K562 (cell line): ENCODE data around the gene ADAM22. TPM values are rescaled to one million over a fixed set of nuclear protein-coding genes. Genes with fewer than 3 reads are reported as not detected.

ENCODE experiments used
- ATAC-seq: fragments of 200-7000 bp; cut with Tn5 transposase; 3 replicates; pipeline ENCODE4 v1.9.1; 2020; ENCODE audit warnings: moderate library complexity
- BruUV-seq: library from RNA; stranded (reverse); fragments of 400-500 nt; replicated peaks from 2 replicates; lab custom pipeline; 2021; lab: Mats Ljungman, UMichigan
- CTCF ChIA-PET: fragments of 300-600 bp; formaldehyde crosslinking; extraction: SDS; loops from one replicate; lab custom pipeline; 2021; ENCODE audit warnings: low intra/inter-chr PET ratio; lab: Yijun Ruan, JAX
- POLR2A ChIA-PET: fragments of 300-600, 350-650 bp; sonication (Branson Sonifier 250); formaldehyde crosslinking; extraction: SDS; loops from one replicate; lab custom pipeline; 2021; ENCODE audit warnings: antibody characterized with exemption, inconsistent platforms; lab: Yijun Ruan, JAX
- DNase-seq, 4 experiments: peaks; one replicate each; pipeline versions ENCODE4 v3.0.0 to v3.0.0-alpha.2; 2011 to 2018; ENCODE audit warnings: low spot score in 3 of 4, mixed read lengths in 3 of 4; ENCODE audit errors: extremely low read depth in 1 of 4
- FAIRE-seq: peaks from 2 replicates; lab custom pipeline; 2011; peaks lifted over from hg19 to GRCh38; lab: Jason Lieb, UNC
- H2AFZ ChIP-seq: 2 replicates; pipeline ENCODE4 v1.6.0; 2011; ENCODE audit warnings: low read depth, low read length, control low read depth, inconsistent platforms
- H3K27ac ChIP-seq: fragments of 200-600 bp; 3 replicates; pipeline ENCODE4 v1.8.0; 2011; ENCODE audit warnings: low read depth, mild to moderate bottlenecking, control low read depth, inconsistent platforms, low read length, moderate library complexity, mixed read lengths; ENCODE audit errors: extremely low read depth
- H3K27me3 ChIP-seq, 2 experiments: fragments of 300-600 bp in 1 of 2; 2 replicates in 1 of 2; 3 replicates in 1 of 2; pipeline versions ENCODE4 v1.6.0 to v1.8.0; 2011; ENCODE audit warnings: inconsistent platforms in 2 of 2, low read length in 2 of 2, mild to moderate bottlenecking in 1 of 2, mixed read lengths in 1 of 2, moderate library complexity in 1 of 2; ENCODE audit not compliant: control insufficient read depth in 2 of 2, insufficient read depth in 2 of 2
- H3K36me3 ChIP-seq: fragments of 300-600 bp; 3 replicates; pipeline ENCODE4 v1.8.0; 2011; ENCODE audit warnings: mild to moderate bottlenecking, low read length, inconsistent platforms; ENCODE audit not compliant: control insufficient read depth, insufficient read depth
- H3K4me1 ChIP-seq, 2 experiments: fragments of 200-600 bp in 1 of 2; replicated peaks in 1 of 2; 2 replicates in 1 of 2; 3 replicates in 1 of 2; pipeline versions ENCODE4 v1.5.1 to v1.8.0; 2011; ENCODE audit warnings: inconsistent platforms in 2 of 2, low read length in 2 of 2, mild to moderate bottlenecking in 1 of 2, mixed read lengths in 1 of 2, moderate library complexity in 1 of 2; ENCODE audit not compliant: control insufficient read depth in 2 of 2, insufficient read depth in 2 of 2
- H3K4me2 ChIP-seq: 2 replicates; pipeline ENCODE4 v1.6.1; 2011; ENCODE audit warnings: low read length, control low read depth, inconsistent platforms, mixed read lengths; ENCODE audit not compliant: insufficient read depth
- H3K4me3 ChIP-seq: fragments of 200-600 bp; sonication (generic), shearing (Covaris generic); 2 replicates; pipeline ENCODE4 v1.5.1; 2016; ENCODE audit warnings: control low read depth, inconsistent platforms
- H3K79me2 ChIP-seq: fragments of 200-600 bp; 3 replicates; pipeline ENCODE4 v1.8.0; 2011; ENCODE audit warnings: low read length, inconsistent platforms; ENCODE audit not compliant: control insufficient read depth, insufficient read depth
- H3K9ac ChIP-seq, 2 experiments: 2 replicates each; pipeline versions ENCODE4 v1.6.0 to v1.6.1; 2011; ENCODE audit warnings: low read depth in 2 of 2, low read length in 2 of 2, control low read depth in 1 of 2, inconsistent platforms in 1 of 2, mild to moderate bottlenecking in 1 of 2, mixed read lengths in 1 of 2; ENCODE audit not compliant: insufficient read depth in 1 of 2
- H3K9me1 ChIP-seq: one replicate; pipeline ENCODE4 v1.6.0; 2011; ENCODE audit warnings: inconsistent platforms, mild to moderate bottlenecking, low read length, moderate library complexity; ENCODE audit not compliant: control insufficient read depth, insufficient read depth
- H3K9me3 ChIP-seq: replicated peaks from 2 replicates; pipeline ENCODE4 v1.5.1; 2011; ENCODE audit warnings: low read depth, low read length, inconsistent platforms; ENCODE audit not compliant: control insufficient read depth, insufficient read depth
- H4K20me1 ChIP-seq: replicated peaks from 2 replicates; pipeline ENCODE4 v1.6.1; 2011; ENCODE audit warnings: low read length, inconsistent platforms, mixed read lengths; ENCODE audit not compliant: control insufficient read depth, insufficient read depth
- PHB ChIP-seq: fragments of 250-450 bp; sonication (Bioruptor Pico); IDR thresholded peaks from 2 replicates; pipeline ENCODE4 v1.5.0; 2021
- WGBS: fragments of 100-300 bp; shearing (Covaris generic); methylation state at CpG from one replicate; pipeline ENCODE4 v1.1.6; 2016; ENCODE audit warnings: low coverage, mixed read lengths; ENCODE audit not compliant: insufficient coverage; ENCODE audit errors: missing lambda C conversion rate; 5-methylcytosine and 5-hydroxymethylcytosine counted together
- in situ Hi-C: fragments of 300-500 bp; cut with MboI; formaldehyde crosslinking; loops from 4 replicates; pipeline ENCODE4 v1.15.0; 2018; ENCODE audit warnings: inconsistent platforms, mixed read lengths
- intact Hi-C: fragments of 100-400 bp; cut with micrococcal nuclease; formaldehyde crosslinking; loops from 2 replicates; pipeline ENCODE4 v1.14.2; 2022
- polyA plus RNA-seq, 8 experiments: library from polyadenylated mRNA; depleted of rRNA in 4 of 8; stranded (reverse) in 5 of 8; unstranded in 3 of 8; fragments of >200 nt; fragmentation: Nextera tagmentation in 2 of 8; fragmentation: Illumina TruSeq in 1 of 8; extraction: Ambion mirVana in 2 of 8; extraction: Trizol in 1 of 8; gene quantifications; 2 replicates each; pipeline versions ENCODE4 v1.2.1 to v1.2.3, GENCODE V29; 2011 to 2014; ENCODE audit warnings: inconsistent platforms in 1 of 8, missing spikeins in 1 of 8
- total RNA-seq, 7 experiments: library from RNA; depleted of rRNA in 6 of 7; stranded (reverse); fragments of >200 nt in 6 of 7; fragmentation: Illumina TruSeq in 2 of 7; extraction: Trizol in 2 of 7; gene quantifications; 2 replicates each; pipeline versions ENCODE4 v1.2.1 to v1.2.3, GENCODE V29; 2011 to 2021; ENCODE audit warnings: low replicate concordance in 1 of 7
- TF ChIP-seq, protein P1 (sequence below), 2 experiments: fragments of 450-650 bp in 1 of 2; sonication (generic) in 1 of 2; formaldehyde crosslinking in 1 of 2; IDR thresholded peaks; 2 replicates each; pipeline versions ENCODE4 v1.7.1 to v1.9.0; 2016 to 2022; ENCODE audit warnings: inconsistent platforms in 1 of 2, mild to moderate bottlenecking in 1 of 2, missing genetic modification reagents in 1 of 2

Gene ADAM22
- total and polyA plus RNA-seq, 9 of the 15 experiments (the other 6 are each of a cell fraction or from before 2014, with no cell fraction given), result 0.01 to 0.58 (median 0.18) TPM

GRCh38 chr7:87885018-87885417 is 49.0 kb upstream of the ADAM22 start:
- no peak; the same call in 2 of the 3 replicates for ATAC-seq
- Histone ChIP-seq H3K9me3 (no peaks in the 10 kb centered on the region), H4K20me1 (no peaks in the 10 kb centered on the region), H3K4me2 (no peak overlapping the region), H3K27me3 (no peaks in the 10 kb centered on the region), H3K9ac (no peak overlapping the region), H3K4me3 (no peak overlapping the region)
- WGBS, result 93% methylated on average over 2 of the region's 2 CpGs
- no peak for DNase-seq
- TF ChIP-seq, protein P1, sequence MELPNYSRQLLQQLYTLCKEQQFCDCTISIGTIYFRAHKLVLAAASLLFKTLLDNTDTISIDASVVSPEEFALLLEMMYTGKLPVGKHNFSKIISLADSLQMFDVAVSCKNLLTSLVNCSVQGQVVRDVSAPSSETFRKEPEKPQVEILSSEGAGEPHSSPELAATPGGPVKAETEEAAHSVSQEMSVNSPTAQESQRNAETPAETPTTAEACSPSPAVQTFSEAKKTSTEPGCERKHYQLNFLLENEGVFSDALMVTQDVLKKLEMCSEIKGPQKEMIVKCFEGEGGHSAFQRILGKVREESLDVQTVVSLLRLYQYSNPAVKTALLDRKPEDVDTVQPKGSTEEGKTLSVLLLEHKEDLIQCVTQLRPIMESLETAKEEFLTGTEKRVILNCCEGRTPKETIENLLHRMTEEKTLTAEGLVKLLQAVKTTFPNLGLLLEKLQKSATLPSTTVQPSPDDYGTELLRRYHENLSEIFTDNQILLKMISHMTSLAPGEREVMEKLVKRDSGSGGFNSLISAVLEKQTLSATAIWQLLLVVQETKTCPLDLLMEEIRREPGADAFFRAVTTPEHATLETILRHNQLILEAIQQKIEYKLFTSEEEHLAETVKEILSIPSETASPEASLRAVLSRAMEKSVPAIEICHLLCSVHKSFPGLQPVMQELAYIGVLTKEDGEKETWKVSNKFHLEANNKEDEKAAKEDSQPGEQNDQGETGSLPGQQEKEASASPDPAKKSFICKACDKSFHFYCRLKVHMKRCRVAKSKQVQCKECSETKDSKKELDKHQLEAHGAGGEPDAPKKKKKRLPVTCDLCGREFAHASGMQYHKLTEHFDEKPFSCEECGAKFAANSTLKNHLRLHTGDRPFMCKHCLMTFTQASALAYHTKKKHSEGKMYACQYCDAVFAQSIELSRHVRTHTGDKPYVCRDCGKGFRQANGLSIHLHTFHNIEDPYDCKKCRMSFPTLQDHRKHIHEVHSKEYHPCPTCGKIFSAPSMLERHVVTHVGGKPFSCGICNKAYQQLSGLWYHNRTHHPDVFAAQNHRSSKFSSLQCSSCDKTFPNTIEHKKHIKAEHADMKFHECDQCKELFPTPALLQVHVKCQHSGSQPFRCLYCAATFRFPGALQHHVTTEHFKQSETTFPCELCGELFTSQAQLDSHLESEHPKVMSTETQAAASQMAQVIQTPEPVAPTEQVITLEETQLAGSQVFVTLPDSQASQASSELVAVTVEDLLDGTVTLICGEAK (IDR thresholded peaks at IDR 0.05), result 0 out of 2 replicates have a peak, but pooled peaks have one; percentile 35
- TF ChIP-seq, protein P1 (CRISPR knock-in tag; IDR thresholded peaks at IDR 0.05), result no peak
- no peak for TF ChIP-seq PHB (CRISPR knock-in tag)
- TF ChIP-seq, all 486 proteins: peak for 1
- Histone ChIP-seq H2AFZ (no peak overlapping the region), H3K9me1 (no peaks in the 10 kb centered on the region), H3K27ac (no peak overlapping the region), H3K4me1 (peaks cover 0 to 3% of the 10 kb centered on the region in 2 experiments; a peak in 1 of 5 replicates), H3K79me2 (peaks cover 96% of the 10 kb centered on the region), H3K36me3 (peaks cover 98% of the 10 kb centered on the region)
- intact Hi-C loops, result loop anchor here (5.0 kb wide), 1 partner anchor 573 kb away; no protein-coding TSS in a partner anchor
- BruUV-seq, result no TSS peak
- in situ Hi-C loops, result no loop called here
- CTCF ChIA-PET, result interaction anchor here (3.7 kb wide), 1 partner anchor 87 kb away, joined by 25 read pairs; no protein-coding TSS in a partner anchor
- FAIRE-seq, result no peak
- POLR2A ChIA-PET, result no interaction called here
